GM19239 (cell line): Measurements from ENCODE around the gene STK4.
"Not testable (repeated sequence)": the region's sequence is repeated elsewhere in the genome, so short reads cannot be mapped to it uniquely, and the experiment has no call there.

Source experiments
- DNase-seq: peaks from one replicate; pipeline ENCODE4 v3.0.0; 2011; ENCODE audit warnings: low spot score; ENCODE audit not compliant: insufficient read length
- FAIRE-seq: peaks from 2 replicates; lab custom pipeline; 2011; peaks lifted over from hg19 to GRCh38; lab: Jason Lieb, UNC

The STK4 gene

DNA sequence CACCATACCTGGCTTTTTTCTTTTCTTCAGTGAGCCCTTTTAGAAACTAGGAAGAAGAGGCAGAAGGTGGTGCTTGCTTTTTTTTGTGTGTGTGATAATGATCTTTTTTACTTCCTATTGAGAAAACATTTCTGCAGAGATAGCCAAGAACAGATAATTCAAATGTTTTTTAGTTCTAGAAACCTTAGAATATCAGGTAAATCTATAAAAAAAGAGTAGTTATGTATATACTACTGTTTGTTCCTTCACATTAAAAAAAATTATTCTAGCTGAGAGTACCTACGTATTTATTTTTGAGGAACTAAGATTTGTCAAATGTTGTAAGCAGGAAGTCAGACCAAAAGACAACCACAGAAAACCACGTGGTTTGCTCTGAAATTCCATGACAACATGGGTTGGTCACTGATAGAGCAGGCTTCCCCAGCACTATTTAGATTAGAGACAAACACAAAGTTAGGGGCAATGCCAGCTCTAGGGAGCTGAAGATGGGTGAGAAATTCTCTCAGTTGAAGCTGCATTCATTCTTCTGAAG lies 12.8 kb downstream of the STK4 start:
- DNase-seq, result no peak

DNA sequence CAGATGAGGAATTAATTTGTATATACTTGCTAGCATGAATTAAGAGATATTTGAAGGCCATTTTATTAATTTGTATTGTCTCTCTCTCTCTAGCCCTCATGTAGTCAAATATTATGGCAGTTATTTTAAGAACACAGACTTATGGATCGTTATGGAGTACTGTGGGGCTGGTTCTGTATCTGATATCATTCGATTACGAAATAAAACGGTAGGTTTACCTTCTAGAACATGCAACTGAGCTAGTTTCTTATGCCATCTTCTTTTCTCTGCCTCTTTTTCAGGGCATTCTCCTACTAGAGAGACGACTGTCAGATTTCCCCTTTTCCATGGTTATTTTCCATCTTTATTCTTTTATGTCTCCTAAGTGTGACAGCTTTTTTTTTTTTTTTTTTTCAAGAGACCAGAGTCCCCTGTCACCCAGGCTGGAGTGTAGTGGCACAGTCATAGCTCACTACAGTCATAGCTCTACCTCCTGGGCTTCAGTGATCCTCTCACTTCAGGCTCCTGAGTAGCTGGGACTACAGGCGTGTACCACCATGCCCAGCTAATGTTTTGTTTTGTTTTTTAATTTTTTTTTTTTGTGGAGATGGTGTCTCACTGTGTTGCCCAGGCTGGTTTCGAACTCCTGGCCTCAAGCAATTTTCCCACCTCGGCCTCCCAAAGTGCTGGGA lies 15.6 kb downstream of the STK4 start:
- FAIRE-seq, result no peak
- no peak for DNase-seq

More for the DNA sequence above, 12.8 kb downstream of the STK4 start:
- FAIRE-seq, result peak; percentile 89

DNA sequence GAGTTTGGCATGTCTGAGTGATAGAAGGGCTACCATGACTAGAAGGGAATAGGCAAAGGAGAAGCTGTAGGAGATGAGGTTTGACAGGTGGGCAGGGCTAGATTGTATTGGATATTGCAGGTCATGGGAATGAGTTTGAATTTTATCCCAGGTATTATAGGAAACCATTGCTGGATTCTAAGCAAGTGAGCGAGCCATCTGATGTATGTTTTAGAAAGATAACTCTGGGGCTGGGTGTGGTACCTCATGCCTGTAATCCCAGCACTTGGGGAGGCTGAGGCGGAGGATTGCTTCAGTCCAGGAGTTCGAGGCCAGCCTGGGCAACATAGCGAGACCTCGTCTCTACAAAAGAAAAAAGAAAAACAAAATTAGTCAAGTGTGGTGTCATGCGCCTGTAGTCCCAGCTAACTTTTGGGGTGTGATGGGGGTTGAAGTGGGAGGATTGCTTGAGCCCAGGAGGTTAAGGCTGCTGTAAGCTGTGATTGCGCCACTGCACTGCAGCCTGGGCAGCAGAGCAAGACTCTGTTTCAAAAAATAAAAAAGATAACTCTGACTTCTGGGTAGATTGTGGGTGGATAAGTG lies 16.9 kb downstream of the STK4 start:
- DNase-seq, result no peak

DNA sequence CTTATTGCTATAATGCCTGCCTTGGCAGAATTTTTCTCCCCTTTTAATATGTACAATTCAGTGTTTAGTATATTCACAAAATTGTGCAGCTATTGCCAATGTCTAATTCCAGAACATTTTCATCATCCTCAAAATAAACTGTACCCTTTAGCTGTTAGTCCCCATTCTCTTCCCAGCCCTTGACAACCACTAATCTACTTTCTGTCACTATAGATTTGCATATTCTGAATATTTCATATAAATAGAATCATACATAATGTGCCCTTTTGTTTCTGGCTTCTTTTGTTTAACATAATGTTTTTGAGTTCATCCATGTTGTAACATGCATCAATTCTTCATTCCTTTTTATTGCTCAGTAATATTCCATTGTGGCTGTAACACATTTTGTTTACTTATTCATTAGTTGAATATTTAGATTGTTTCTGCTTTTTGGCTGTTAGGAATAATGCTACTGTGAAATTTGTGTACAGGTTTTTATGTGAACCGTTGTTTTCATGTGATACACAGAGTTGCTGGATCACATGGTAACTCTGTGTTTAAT lies 22.4 kb downstream of the STK4 start:
- FAIRE-seq (no peak), DNase-seq (no peak)

More for the DNA sequence above, 16.9 kb downstream of the STK4 start:
- FAIRE-seq, result no peak

DNA sequence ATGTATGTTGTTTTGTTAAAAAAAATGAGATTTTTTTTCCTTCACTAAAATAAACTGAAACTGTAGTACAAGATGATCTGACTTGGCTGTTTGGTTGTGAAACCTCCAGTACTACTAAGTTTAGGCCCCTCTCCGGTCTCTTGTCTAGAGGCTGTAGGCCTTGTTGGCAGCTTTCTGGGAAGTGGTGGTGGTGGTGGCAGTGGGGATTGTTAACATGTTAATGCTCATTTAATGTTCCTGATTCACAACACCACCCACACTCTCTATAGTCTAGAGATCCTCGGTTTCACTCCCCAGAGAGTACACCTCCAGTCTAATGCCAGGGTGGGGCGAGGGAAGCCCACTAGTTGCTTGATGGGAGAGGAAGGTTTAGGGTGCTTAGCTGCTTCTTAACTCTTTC lies 24.1 kb downstream of the STK4 start:
- peak; percentile 53 for FAIRE-seq

DNA sequence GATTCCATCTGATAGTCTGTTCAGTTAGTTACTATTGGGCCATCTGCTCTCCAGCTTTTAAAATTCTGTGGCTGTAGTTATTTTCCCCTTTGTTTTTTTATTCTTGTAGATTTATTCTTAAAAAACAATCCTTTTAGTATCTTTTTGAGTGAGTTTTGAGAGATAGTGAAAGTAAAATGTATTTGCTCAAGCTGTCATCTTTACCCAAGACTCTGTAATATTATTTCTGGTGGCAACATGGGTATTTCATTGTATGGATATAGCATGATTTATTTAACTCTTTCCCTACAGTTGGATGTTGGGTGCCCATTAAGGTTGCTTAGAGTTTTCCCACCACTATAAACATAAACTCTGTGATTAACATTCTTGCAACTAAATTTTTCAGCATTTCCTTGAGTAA lies 24.6 kb downstream of the STK4 start:
- FAIRE-seq, result no peak

More for the DNA sequence above, 24.1 kb downstream of the STK4 start:
- DNase-seq, result no peak

DNA sequence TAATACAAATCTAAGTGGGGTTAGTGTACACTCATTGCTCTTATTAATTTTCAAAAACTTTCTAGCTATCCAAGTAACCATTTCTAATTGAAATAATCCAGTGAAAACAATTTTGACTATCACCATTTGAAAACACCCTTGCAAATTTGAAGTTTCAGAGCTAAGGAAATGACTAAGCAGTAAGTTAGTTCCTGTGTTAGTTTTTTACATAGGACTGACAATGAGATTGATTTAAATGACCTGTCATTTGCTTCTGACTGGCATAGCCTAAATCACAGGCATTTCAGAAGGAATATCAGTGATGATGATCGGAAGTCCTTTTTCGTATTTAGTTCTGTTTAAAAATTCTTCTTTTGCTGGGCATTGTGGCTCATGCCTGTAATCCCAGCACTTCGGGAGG lies 27.0 kb downstream of the STK4 start:
- FAIRE-seq (no peak), DNase-seq (no peak)

More for the DNA sequence above, 24.6 kb downstream of the STK4 start:
- no peak for DNase-seq

DNA sequence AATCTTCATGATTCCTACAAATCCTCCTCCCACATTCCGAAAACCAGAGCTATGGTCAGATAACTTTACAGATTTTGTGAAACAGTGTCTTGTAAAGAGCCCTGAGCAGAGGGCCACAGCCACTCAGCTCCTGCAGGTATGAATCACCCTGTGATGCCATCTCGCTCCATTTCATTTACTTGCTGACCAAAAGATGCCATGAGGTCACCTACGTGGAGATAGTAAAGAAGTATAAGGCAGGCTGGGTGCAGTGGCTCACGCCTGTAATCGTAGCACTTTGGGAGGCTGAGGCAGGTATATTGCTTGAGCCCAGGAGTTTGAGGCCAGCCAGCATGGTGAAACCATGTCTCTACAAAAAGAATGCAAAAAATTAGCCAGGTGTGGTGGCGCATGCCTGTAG lies 30.9 kb downstream of the STK4 start:
- FAIRE-seq, result no peak
- DNase-seq, result no peak

DNA sequence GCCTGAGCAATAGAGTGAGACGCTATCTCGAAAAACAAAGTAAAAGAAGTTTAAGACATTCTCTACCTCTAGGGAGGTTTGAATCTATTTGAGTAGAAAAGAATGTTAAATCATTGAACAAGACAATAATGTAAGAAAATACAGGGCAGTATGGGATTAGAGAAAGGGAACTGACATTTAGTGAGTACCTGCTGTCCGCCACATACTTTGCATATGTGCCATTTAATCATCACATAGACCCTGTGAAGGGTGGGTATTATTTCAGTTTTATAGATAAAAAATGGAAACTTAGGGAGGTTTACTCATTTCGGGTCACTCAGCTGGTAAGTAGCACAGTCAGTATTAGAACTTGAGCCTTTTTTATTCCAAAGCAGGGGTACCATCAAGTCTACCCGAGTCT lies 31.4 kb downstream of the STK4 start:
- DNase-seq, result no peak
- no peak for FAIRE-seq

DNA sequence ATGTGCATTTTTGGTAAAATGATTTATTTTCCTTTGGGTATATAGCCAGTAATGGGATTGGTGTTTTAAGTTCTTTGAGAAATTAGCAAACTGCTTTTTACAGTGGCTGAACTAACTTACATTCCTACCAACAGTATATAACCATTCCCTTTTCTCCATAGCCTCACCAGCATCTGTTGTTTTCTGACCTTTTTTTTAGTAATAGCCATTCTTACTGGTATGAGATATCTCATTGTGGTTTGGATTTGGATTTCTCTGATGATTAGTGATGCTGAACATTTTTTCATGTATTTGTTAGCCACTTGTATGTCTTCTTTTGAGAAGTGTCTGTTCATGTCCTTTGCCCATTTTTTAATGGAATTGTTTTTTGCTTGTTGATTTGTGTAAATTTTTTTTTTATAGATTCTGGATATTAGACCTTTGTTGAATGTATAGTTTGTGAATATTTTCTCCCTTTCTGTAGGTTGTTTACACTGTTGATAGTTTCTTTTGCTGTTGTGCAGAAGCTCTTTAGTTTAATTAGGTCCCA lies 42.3 kb downstream of the STK4 start:
- no peak for DNase-seq
- no peak for FAIRE-seq

DNA sequence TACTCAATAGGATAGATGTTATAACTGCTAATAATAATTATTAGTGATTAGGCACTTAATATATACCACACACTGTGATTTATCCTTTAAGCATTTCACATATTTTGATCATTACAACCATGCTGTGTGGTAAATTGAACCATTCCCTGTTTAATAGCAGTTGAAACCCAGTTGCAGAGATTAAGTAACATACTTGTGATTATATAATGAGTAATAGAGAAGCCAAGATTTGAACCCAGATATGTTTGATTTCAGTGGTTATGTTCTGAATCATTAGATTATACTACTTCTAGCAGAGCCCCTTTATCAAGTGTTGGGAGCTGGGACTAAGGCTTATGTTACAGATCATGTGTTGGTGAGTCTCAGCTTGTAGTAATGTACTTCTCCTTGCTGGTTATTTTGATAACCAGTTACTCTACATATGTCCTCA lies 44.1 kb downstream of the STK4 start:
- FAIRE-seq (no peak), DNase-seq (no peak)

DNA sequence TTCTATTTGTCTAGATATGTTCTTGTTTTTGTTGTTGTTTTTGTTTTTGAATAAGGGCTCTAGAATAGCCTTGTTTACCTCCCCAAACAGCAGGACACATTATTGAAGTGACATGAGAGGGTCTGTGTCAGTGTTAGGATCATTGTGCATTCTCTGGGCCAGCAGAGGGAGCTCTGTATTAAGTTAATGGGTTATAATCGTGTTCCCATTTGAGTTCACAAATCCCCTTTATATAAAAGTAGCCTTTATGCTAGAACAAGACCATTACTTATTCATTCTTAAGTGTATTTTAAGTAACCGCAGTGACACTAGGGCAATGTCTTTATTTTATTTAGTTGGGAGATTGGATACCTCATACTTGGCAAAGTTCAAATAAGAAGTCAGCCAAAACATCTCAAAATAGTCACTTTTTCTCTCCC lies 44.8 kb downstream of the STK4 start:
- FAIRE-seq, result peak; percentile 85
- no peak for DNase-seq

DNA sequence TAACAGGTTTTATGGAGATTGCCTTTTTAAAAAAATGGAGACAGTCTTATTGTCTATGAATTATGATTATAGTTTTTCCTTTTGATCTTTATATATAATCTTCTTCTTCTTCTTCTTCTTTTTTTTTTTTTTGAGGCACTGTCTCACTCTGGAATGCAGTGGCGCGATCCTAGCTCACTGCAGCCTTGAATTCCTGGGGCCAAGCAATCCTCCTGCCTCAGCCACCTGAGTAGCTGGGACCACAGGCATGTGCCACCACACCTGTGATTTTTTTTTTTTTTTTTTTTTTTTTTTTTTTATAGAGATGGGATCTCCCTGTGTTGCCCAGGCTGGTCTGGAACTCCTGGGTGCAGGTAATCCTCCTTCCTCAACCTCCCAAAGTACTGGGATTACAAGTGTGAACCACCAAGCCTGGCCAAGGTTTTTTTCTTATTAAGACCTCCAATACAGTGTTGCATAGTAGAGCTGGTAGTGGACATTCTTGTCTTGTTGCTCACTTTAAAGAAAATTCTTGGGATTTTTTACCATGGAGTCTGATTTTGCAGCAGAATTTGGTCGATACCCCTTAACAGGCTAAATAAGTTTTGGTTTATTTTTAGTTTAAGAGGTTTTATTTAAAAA lies 46.5 kb downstream of the STK4 start:
- DNase-seq, result no peak

DNA sequence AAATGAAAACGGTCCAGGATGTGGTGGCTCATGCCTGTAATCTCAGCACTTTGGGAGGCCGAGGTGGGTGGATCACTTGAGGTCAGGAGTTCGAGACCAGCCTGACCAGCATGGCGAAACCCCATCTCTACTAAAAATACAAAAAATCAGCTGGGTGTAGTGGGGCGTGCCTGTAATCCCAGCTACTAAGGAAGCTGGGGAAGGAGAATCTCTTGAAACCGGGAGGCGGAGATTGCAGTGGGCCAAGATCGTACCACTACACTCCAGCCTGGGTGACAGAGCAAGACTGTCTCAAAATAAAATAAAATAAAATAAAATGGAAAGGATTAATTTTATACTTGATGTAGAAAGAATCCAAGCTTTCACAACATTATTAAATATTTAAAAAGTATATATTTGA lies 47.8 kb downstream of the STK4 start:
- FAIRE-seq, DNase-seq: not testable (repeated sequence)

More for the DNA sequence above, 46.5 kb downstream of the STK4 start:
- FAIRE-seq, result no peak

DNA sequence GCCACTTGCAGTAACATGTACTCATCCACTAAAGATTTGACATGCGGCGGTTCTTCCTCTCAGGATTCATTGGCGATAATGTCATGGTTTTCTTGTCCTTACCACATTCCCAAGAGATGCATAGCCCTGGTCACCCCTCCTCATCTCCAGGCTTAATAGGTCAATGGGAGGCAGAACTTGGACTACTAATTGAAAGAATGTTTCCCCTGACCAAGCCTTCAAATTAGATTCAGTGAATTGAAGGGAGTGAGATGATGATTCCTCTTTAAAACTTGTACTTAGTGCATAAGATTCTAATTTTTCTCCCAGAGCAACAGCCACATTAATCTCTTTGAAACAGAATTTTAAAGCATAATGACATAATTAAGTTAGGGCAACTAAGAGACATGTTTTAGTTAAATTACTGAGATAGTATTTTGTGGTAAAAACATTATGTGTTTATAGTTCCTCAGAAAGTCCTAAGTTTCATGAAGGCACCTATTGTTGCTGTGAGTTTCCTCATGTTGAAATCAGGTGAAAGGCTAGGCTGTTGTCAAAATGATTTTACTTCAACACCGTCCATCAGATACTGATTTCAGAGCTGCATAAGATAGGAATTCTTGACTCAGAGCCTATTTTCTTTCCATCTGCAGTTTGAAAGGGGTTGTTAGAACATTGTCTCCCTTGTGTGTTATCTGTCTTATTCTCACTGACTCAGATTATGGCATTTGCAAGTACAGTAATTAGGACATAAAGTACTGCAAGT lies 48.5 kb downstream of the STK4 start:
- FAIRE-seq, result no peak
- no peak for DNase-seq

DNA sequence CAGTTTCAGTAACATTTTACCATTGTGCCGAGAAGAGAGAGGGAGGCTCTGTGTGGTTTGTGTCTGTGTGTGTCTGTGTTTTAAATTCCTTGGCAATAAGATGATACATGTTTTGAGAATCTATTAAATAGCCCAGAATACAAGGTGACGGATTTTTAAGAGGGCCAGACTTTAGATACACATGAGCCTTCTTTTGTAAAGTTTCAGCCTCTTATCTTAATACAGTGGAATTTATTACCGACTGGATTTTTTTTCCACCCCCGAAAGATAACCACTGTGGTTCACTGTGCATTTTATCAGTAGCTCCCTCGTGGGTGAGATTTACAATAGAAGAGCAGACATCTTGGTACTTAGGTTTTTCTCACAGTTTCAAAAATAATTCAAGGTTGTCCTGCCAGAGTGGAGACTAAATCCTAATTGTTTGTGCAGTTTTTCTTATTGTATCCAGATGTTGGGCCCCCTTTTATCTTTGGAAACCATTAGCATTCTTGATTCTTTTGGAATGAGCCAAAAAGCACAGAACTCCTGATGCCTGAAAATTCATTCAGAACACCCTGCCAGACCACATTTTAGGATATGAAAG lies 49.9 kb downstream of the STK4 start:
- peak; percentile 18 for FAIRE-seq
- DNase-seq, result no peak

DNA sequence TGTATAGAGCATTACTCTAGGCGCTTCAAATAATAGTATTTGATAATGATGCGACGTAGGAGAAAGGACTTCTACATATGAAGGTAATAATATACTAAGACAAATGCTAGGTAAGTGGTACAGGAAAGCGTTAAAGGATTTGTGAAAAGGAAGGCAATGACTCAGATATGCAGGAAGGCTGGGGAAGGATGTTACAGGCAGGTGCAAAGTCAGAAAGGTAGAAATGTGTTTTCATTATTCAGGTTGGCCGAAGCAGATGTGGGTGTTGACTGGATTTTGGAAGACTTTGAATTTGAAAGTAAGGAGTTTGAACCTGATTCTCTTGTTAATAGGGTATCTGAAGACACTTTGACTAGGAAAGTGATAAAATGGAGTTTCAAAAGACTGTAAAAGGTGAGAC lies 51.0 kb downstream of the STK4 start:
- no peak for FAIRE-seq
- no peak for DNase-seq

DNA sequence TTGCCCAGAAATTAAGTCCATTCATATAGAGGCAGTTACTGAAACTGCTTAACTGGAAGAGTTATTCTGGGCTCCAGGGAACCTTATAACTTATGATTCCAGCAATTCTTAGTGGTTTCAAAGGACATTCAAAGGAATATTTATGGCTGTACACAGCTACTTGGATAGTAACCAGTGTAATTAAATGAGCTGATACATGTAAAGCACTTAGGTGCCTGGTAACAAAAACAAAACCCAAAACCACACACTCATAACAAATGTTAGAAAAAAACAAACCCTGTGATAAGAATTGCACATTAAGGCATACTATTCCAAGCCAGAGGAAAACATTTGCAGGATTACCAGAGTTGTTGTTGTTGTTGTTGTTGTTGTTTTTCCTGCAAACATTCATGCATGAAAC lies 51.5 kb downstream of the STK4 start:
- DNase-seq, result no peak
- FAIRE-seq, result no peak

DNA sequence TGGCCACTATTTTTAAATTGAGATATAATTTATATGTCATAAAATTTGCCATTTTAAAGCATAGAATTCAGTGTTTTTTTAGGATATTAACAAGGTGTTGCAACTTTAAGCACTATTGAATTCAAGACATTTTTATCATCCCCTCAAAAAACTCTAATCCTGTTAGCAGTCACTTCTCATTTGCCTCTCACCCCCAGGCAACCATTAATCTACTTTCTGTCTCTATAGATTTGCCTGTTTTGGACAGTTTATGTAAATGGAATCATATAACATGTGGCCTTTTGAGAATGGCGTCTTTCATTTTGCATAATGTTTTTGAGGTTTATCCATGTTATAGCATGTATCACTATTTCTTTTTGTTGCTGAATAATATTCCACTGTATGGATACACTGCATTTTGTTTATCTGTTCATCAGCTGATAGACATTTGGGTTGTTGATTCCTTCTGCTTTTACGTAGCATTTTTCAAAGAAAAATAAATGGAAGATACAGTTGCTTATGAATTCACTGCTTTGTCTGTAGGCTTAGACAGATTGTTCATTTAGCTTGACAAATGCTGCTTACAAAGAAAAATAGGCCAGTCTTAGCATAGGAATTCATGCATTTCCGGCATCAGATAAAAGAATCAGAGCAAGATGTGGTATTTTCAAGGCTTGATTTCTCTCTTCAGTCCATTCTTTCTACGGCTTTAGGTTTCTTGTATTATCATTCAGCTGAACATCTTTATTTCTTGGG lies 52.9 kb downstream of the STK4 start:
- FAIRE-seq, result no peak
- DNase-seq, result no peak
